Fibroblast of villous mesenchyme (primary cell): ENCODE measurements around the gene USP30. TPM values are rescaled to one million over a fixed set of nuclear protein-coding genes. Genes with fewer than 3 reads are reported as not detected.
A peak's percentile ranks its signal among the peaks of the same experiment; 100 is the strongest.

Experiments used
- DNase-seq: peaks from one replicate; pipeline ENCODE4 v3.0.0-alpha.2; 2010; ENCODE audit warnings: low read depth
- H3K4me3 ChIP-seq: 2 replicates; pipeline ENCODE4 v1.5.1; 2011; ENCODE audit warnings: low read depth, mild to moderate bottlenecking, low read length
- CTCF ChIP-seq: IDR thresholded peaks from 2 replicates; pipeline ENCODE4 v1.5.1; 2012; ENCODE audit warnings: low read depth, mild to moderate bottlenecking, low read length; ENCODE audit not compliant: insufficient read depth
- total RNA-seq: library from RNA; depleted of rRNA; stranded (reverse); fragments of >200 nt; gene quantifications from 2 replicates; pipeline ENCODE4 v1.2.3, GENCODE V29; 2012

The USP30 gene
- total RNA-seq, 1 donor = 9.1 TPM

DNA sequence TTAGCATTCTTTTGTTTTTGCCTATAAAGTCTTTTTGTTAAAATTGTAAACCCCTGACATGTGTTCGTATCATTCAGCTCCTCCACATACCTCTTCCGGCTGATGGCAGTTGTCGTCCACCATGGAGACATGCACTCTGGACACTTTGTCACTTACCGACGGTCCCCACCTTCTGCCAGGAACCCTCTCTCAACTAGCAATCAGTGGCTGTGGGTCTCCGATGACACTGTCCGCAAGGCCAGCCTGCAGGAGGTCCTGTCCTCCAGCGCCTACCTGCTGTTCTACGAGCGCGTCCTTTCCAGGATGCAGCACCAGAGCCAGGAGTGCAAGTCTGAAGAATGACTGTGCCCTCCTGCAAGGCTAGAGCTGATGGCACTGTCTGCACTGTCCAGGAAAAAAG is 33.2 kb downstream of the USP30 start:
- DNase-seq = no peak
- no peak for TF ChIP-seq CTCF
- no peak overlapping the region for H3K4me3 ChIP-seq

GRCh38 chr12:109087250-109087649 is 34.9 kb downstream of the USP30 start:
- no peak for DNase-seq
- TF ChIP-seq CTCF = no peak

DNA sequence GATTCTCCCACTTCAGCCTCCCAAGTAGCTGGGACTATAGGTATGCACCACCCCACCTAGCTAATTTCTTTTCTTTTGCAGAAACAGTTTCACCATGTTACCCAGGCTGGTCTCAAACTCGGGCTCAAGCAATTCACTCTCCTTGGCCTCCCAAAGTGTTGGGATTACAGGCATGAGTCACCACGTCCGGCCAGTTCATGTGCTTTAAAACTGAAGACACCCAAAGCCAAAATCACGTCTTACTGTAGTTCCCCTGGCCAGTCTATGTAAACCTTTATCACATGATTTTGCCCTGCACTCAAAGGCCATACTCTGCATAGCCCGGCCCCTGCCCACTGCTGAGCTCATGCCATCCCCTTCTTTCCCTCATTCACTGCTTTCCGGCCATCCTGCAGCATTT is 36.4 kb downstream of the USP30 start:
- DNase-seq = peak; percentile 56
- no peak overlapping the region for H3K4me3 ChIP-seq
- no peak for TF ChIP-seq CTCF

More at GRCh38 chr12:109087250-109087649, 34.9 kb downstream of the USP30 start:
- no peak overlapping the region for H3K4me3 ChIP-seq

- TF ChIP-seq CTCF = no peak
- no peak for DNase-seq
- no peak overlapping the region for H3K4me3 ChIP-seq
Measured at GRCh38 chr12:109089683-109090082, 37.3 kb downstream of the USP30 start.

DNA sequence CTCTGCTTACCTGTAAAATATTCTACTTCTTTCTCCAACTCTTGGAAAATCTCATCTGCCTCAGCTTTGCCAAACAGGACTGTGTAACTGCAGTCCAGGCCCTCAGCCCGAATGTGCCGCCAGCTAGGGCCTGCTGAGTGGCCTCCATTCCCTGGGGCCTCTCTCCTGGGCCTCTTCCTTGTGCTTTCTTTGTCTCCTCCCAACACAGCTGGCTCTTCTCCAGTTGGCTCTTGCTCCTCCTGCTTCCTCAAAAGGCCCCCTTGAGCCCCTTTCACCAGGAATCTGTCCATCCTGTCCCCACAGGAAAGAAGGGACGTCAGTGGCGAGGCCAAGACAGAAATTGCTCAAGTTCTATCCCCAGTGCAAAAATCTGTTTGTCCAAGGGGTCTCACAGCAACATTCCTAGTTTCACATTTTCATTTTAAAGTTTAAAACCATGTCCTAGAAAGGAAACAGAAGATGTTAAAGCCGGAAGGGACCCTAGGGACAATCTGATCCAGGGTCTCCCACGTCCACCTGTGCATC is 40.2 kb downstream of the USP30 start:
- TF ChIP-seq CTCF = no peak
- peak overlapping the region; percentile 67 for H3K4me3 ChIP-seq
- DNase-seq = no peak

DNA sequence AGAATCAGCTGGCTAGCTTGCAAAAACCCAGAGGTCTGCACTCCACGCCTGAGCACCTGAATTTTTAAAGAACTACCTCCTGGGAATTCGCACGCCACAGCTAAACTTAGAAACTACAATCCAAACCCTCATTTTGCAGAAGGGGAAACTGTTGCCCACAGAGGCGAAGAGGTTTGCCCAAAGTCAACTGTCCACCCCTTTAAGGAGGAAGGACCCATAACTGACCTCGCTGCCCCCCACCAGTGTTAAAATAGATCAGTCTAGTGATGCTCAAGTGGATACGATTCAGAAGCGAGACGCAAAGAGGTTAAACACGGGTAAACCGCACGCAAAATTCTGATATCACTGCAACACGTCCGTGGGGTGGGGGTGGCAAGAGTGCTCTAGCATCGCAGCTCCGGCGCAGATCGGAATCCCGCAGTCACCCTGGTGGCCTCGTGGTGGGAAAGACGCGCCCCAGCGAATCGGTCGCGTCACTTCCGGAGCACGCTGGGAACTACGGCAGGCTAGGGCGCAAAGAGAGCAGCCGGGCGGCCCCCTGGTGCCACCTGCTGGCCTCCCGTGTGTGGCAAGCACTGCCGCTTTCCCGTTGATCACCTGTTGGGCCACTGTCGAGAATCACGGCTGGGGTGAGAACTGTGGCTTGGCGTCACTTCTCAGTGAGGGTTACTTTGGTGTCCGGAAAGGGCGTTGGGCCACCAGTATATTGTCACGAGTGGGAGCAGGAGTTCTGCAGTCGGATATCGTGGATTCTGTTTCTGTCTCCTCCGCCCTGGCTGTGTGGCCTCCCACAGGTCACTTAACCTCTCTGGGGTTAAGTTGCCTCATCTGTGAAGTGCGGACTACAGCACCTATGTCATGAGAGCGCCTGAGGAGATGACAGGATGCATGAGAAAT is 40.9 kb downstream of the USP30 start, which contains the start of gene ALKBH2:
Gene ALKBH2 (minus strand): TSS at position 451 of the 897 bp plus-strand sequence. CDS start 686 bp downstream, outside the sequence.
- TF ChIP-seq CTCF = peak; percentile 97
- peak; percentile 91 for DNase-seq
- H3K4me3 ChIP-seq = peak within 1 kb of the TSS; percentile 67

DNA sequence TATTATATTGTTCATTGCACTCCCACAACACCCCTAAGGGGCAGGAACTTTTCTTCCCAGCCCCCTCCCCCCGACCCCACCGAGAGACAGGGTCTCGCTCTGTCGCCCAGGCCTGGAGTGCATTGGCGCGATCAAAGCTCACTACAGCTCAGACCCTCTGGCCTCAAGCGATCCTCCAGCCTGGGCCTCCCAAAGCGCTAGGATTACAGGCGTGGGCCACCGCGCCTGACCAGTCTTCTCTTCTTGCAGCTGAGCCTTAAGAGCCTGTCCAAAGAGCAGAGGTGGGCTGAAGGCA is 44.7 kb downstream of the USP30 start:
- DNase-seq = no peak
- H3K4me3 ChIP-seq = peak overlapping the region; percentile 78
- no peak for TF ChIP-seq CTCF
